Measurements from ENCODE around the gene ZMYND11.
"Not testable (repeated sequence)": the region's sequence is repeated elsewhere in the genome, so short reads cannot be mapped to it uniquely, and the experiment has no call there.

ZMYND11 gene

GRCh38 chr10:251982-252582 is 116.8 kb downstream of the ZMYND11 start:
- no peak for DNase-seq

GRCh38 chr10:260819-261429 is 125.7 kb downstream of the ZMYND11 start:
- no peak for DNase-seq

DNA sequence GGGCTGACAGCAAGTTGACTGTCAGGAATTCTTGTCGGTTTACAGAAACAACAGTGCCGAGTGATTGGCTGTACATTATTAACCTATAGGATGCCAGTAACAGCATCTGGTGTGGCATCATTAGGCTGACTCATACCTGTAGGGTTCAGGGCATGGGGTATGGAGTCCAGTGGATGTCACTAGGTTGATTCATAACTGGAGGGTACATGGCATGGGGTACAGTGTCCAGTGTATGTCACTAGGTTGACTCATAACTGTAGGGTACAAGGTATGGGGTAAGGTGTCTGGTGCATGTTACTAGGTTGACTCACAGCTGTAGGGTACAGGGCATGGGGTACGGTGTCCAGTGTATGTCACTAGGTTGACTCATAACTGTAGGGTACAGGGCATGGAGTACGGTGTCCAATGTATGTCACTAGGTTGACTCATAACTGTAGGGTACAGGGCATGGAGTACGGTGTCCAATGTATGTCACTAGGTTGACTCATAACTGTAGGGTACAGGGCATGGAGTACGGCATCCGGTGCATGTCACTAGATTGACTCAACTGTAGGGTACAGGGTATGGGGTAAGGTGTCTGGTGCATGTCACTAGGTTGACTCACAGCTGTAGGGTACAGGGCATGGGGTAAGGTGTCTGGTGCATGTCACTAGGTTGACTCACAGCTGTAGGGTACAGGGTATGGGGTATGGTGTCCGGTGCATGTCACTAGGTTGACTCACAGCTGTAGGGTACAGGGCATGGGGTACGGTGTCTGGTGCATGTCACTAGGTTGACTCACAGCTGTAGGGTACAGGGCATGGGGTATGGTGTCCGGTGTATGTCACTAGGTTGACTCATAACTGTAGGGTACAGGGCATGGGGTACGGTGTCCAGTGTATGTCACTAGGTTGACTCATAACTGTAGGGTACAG is 129.2 kb downstream of the ZMYND11 start:
- DNase-seq, result peak; percentile 38

DNA sequence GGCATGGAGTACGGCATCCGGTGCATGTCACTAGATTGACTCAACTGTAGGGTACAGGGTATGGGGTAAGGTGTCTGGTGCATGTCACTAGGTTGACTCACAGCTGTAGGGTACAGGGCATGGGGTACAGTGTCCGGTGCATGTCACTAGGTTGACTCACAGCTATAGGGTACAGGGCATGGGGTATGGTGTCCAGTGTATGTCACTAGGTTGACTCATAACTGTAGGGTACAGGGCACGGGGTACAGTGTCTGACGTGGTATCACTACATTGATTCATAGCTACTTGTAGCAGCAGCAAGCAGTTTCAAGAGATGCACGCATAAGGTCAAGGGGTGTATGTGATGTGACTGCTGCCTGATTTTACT is 129.8 kb downstream of the ZMYND11 start:
- peak; percentile 21 for DNase-seq

DNA sequence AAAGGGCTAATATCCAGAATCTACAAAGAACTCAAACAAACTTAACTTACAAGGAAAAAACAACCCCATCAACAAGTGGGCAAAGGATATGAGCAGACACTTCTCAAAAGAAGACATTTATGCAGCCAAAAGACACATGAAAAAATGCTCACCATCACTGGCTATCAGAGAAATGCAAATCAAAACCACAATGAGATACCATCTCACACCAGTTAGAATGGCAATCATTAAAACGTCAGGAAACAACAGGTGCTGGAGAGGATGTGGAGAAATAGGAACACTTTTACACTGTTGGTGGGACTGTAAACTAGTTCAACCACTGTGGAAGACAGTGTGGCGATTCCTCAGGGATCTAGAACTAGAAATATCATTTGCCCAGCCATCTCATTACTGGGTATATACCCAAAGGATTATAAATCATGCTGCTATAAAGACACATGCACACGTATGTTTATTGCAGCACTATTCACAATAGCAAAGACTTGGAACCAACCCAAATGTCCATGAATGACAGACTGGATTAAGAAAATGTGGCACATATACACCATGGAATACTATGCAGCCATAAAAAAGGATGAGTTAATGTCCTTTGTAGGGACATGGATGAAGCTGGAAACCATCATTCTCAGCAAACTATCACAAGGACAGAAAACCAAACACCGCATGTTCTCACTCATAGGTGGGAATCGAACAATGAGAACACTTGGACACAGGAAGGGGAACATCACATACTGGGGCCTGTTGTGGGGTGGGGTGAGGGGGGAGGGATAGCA is 130.7 kb downstream of the ZMYND11 start:
- DNase-seq, result not testable (repeated sequence)

DNA sequence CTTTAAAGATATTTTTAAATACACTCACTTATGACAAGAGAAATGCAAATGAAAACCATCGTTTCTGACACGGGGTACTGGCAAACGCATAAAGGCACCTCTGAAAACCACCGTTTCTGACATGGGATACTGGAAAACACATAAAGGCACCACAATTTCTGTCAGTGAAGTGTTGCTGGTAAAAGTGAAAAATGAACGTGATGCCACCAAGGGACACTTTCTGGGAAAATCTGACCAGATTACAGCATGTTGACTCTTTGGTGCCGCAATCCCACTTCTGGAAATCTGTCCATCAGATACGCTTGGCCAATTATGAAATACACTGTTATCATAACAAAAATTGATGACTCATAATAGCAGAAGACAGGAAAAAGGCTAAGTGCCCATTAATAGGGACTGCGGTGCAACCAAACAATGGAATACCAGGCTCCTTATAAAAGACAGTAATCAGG is 131.7 kb downstream of the ZMYND11 start:
- no peak for DNase-seq

GRCh38 chr10:267705-268104 is 132.4 kb downstream of the ZMYND11 start:
- DNase-seq, result no peak

DNA sequence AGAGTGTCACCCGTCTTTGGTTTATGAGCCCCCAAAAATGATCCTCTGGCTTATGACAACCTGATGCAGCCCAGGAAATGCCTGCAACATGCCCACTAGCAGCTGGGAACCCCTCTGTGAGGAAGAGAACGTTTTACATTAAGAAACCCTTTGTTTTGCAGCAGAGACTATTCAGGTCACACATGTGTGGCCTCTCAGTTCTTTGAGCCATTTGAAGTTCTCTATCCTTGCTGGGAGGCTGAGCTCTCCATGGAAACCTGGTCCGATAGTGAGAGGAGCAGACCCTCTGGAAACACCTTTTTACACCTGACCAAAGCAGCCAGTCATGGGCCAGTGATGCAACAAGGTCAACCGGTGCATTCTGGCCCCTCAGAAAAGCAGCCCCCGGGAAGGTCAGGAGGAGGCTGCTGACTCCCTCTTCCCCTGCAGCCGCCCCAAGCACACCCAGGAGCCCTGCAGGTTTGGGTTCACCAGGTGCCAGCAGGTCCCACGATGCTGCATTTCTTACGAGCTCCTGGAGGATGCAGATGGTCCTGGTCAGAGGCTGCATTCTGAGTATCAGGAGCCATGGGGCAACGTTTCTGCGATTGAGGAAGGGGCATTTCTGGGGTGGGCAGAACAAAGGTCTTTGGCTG is 134.3 kb downstream of the ZMYND11 start:
- DNase-seq, result no peak

GRCh38 chr10:271201-271600 is 135.9 kb downstream of the ZMYND11 start:
- DNase-seq, result no peak

DNA sequence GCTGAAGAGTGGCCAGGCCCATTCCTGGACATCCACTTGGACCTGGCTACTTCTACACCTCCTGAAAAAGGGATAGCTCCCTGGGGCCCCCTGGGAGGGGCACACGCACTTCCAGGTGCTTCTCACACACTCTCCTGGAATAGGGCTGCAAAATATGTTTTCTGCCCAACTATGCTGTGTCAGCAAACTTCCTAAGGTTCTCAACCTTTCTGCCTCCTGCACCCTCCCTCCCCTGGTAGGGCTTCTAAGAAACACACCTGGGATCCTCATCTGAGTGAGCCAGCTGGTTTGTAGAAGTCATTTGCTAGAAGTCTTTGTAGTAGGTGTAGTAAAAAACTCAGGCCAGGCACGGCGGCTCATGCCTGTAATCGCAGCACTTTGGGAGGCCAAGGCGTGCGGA is 136.5 kb downstream of the ZMYND11 start:
- DNase-seq, result no peak

DNA sequence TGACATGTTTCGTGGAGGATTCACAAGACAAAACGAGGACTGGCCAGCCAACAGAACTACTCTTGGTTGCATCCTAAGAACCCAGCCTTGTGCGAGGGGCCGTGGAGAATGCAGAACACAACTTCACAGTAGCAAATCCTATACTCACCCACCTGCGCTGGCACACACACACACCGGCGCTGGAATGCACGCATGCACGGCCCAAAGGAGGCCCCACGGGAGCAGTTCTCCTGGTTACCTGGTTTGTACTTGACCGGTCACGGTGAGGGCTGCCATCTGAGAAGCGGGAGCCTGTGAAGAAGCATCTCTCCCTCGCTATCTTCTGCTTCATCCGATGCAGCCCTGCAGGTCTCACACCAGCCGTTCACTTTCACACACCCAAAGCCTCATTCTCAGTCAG is 137.8 kb downstream of the ZMYND11 start:
- DNase-seq, result no peak

GRCh38 chr10:274866-275265 is 139.6 kb downstream of the ZMYND11 start:
- DNase-seq, result no peak

- DNase-seq, result no peak
Observed at GRCh38 chr10:275680-276079, 140.4 kb downstream of the ZMYND11 start.

DNA sequence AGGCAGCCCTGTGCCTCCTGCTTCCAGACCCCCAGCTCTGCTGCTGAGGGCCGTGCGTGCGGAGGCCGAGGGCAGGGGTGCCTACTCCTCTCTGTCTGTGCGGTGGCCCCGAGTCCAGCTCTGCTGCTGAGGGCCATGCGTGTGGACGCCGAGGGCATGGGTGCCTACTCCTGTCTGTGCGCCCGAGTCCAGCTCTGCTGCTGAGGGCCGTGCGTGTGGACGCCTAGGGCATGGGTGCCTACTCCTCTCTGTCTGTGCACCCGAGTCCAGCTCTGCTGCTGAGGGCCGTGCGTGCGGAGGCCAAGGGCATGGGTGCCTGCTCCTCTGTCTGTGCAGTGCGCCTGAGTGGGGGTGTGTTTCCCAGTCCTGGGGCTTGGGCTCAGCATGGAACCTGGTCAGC is 142.7 kb downstream of the ZMYND11 start:
- DNase-seq, result no peak

- no peak for DNase-seq
Observed at GRCh38 chr10:278707-279106, 143.5 kb downstream of the ZMYND11 start.

DNA sequence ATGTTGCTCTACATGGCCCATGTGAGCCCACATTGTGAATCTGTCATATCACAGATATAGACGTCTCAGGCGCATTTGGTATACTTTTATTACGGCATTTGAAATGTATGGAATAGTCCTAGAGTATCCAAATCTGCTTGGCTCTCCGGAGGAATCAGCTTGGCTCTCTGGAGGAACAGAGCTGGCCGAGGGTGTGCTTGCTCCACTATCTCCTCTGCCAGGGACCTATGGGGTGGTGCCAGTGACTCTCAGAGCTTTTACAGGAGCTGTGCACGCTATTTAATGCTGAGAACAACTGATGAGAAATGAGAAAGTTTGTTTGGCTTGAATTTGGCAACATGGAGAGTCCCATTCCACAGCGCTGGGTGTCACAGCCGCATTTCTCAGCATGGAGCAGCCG is 144.0 kb downstream of the ZMYND11 start:
- DNase-seq, result no peak

GRCh38 chr10:279655-280054 is 144.4 kb downstream of the ZMYND11 start:
- DNase-seq, result no peak

DNA sequence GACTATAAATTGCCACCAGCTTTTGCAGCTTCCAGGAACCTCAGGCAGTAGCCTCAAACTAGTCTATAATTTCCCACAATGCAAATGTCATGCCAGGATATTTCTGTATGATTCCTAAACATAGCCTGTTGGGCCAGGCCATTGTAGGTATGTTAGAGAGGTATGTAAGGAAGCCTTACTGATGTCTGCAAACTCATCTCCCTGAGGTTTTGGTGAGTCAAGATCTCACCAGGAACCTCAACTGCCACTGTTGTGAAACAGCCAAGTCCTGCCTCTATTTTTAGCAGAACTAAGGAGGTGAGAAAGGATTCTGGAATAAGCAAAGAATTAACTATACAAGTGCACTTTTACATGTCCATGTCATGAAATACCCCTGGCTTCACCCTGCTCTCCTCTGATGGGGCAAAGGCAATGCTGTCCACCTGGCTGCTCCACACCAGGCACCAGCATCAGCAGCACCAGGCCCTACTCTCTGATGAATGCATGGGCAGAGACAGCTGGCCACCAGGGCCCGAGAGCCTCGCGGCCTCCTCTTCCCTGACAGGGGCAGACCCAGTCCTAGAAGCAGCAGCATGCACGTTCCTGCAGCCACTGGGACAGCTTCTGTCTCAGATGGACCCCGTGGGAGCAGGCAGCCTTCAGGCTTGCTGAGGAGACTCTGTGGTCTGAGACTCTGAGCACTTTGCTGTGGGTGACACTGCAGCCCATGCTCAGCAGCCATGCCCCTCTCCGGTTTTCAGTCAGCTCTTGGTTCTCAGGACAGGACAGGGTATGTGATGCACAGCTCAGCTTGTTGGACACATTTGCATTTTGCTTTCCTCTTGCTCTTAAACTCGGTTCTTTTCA is 147.3 kb downstream of the ZMYND11 start:
- DNase-seq, result peak; percentile 50

DNA sequence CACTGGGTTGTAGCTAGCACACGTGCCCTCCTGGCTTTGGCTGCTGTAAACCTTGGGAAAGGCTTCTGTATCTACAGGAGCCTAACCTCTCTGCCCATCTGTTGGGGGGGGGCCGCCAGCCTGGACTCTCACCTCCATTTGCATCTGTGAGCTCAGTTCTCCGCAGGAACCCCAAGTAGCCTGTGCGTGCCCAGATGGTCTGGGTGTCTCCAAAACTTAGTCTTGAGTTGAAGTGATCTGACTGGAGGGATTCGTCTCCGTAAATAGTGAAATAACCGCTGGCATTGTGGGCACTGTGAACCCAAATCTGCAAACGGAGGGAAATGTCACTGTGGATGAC is 147.9 kb downstream of the ZMYND11 start:
- DNase-seq, result no peak

DNA sequence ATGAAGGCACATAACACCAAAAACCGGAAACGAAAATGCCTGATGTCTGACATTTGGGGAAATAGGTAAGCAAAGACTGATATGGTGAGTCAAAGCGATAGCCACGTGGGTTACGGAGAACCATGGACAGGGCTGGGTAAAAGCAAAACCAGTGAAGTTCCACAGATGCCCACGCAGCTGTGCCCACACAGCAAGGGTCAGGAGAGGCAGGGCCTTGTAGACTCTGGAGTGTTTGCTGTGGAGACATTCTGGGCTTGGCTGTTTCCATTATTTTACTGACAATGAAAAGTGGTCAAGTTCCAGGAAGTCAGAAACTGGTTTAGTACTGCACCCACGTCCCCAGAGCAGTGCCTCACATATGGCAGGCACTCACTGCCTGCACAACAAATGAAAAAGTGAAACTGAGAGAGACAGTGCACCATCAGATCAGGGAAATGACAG is 148.7 kb downstream of the ZMYND11 start:
- peak; percentile 81 for DNase-seq

GRCh38 chr10:285216-285615 is 150.0 kb downstream of the ZMYND11 start:
- no peak for DNase-seq
